ENCODE results near the gene PRKCH.

Gene PRKCH

GRCh38 chr14:61558271-61558670 is 236.9 kb downstream of the PRKCH start:
- Mint-ChIP-seq H3K9me3 (peaks cover 0 to 8% of the 10 kb centered on the region in 2 donors), H3K27ac (no peak overlapping the region), H3K27me3 (no peaks in the 10 kb centered on the region), H3K4me1 (peaks cover 76% of the 10 kb centered on the region), H3K4me3 (no peak overlapping the region)
- DNase-seq = no peak
- ATAC-seq = no peak

GRCh38 chr14:61559641-61560201 is 238.3 kb downstream of the PRKCH start:
- ATAC-seq (no peak), DNase-seq (no peak)
- peaks cover 78% of the 10 kb centered on the region for H3K4me1 Mint-ChIP-seq
- H3K27me3 Mint-ChIP-seq = no peaks in the 10 kb centered on the region
- H3K27ac Mint-ChIP-seq = no peak overlapping the region
- H3K4me3 Mint-ChIP-seq = no peak overlapping the region
- peaks cover 0 to 8% of the 10 kb centered on the region in 2 donors for H3K9me3 Mint-ChIP-seq

GRCh38 chr14:61560323-61560722 is 238.9 kb downstream of the PRKCH start:
- Mint-ChIP-seq H3K9me3 (peaks cover 0 to 8% of the 10 kb centered on the region in 2 donors), H3K27me3 (no peaks in the 10 kb centered on the region), H3K27ac (peak overlapping the region in 1 of 2 donors; percentile 87), H3K4me1 (peaks cover 78% of the 10 kb centered on the region), H3K4me3 (no peak overlapping the region)
- ATAC-seq = no peak
- DNase-seq = no peak

- Mint-ChIP-seq H3K4me1 (peaks cover 79% of the 10 kb centered on the region), H3K27ac (no peak overlapping the region)
These were observed 239.7 kb downstream of the PRKCH start for GRCh38 chr14:61561104-61561503.

GRCh38 chr14:61561657-61562276 is 240.4 kb downstream of the PRKCH start:
- H3K4me3 Mint-ChIP-seq = peak overlapping the region; percentile 7 to 41
- DNase-seq = no peak

More at GRCh38 chr14:61561104-61561503, 239.7 kb downstream of the PRKCH start:
- DNase-seq (no peak), ATAC-seq (no peak)
- peaks cover 2 to 8% of the 10 kb centered on the region in 2 donors for H3K9me3 Mint-ChIP-seq
- no peak overlapping the region for H3K4me3 Mint-ChIP-seq
- H3K27me3 Mint-ChIP-seq = no peaks in the 10 kb centered on the region

GRCh38 chr14:61562321-61563161 is 241.2 kb downstream of the PRKCH start:
- Mint-ChIP-seq H3K4me3 (peak overlapping the region; percentile 14 to 20), H3K4me1 (peaks cover 83% of the 10 kb centered on the region), H3K27me3 (no peaks in the 10 kb centered on the region), H3K9me3 (peaks cover 6 to 8% of the 10 kb centered on the region in 2 donors), H3K27ac (peak overlapping the region; percentile 0 to 93)
- peak in 1 of 2 donors; percentile 55 for DNase-seq
- peak; percentile 91 for ATAC-seq

More at GRCh38 chr14:61561657-61562276, 240.4 kb downstream of the PRKCH start:
- Mint-ChIP-seq H3K4me1 (peaks cover 84% of the 10 kb centered on the region), H3K9me3 (peaks cover 6 to 12% of the 10 kb centered on the region in 2 donors), H3K27me3 (no peaks in the 10 kb centered on the region), H3K27ac (peak overlapping the region; percentile 20 to 54)
- no peak for ATAC-seq

GRCh38 chr14:61563162-61563511 is 241.8 kb downstream of the PRKCH start:
- no peaks in the 10 kb centered on the region for H3K27me3 Mint-ChIP-seq
- H3K27ac Mint-ChIP-seq = peak overlapping the region in 1 of 2 donors; percentile 92
- peaks cover 83% of the 10 kb centered on the region for H3K4me1 Mint-ChIP-seq
- no peak for DNase-seq
- peak overlapping the region; percentile 2 to 7 for H3K4me3 Mint-ChIP-seq
- peak; percentile 5 for ATAC-seq
- H3K9me3 Mint-ChIP-seq = peaks cover 4 to 6% of the 10 kb centered on the region in 2 donors

GRCh38 chr14:61563880-61564617 is 242.7 kb downstream of the PRKCH start:
- no peak for DNase-seq
- no peaks in the 10 kb centered on the region for H3K27me3 Mint-ChIP-seq
- peaks cover 4 to 6% of the 10 kb centered on the region in 2 donors for H3K9me3 Mint-ChIP-seq
- peak overlapping the region in 1 of 2 donors; percentile 63 for H3K4me3 Mint-ChIP-seq
- no peak for ATAC-seq
- peak overlapping the region; percentile 29 to 92 for H3K27ac Mint-ChIP-seq
- peaks cover 86% of the 10 kb centered on the region for H3K4me1 Mint-ChIP-seq

GRCh38 chr14:61564618-61565091 is 243.3 kb downstream of the PRKCH start:
- peak overlapping the region in 1 of 2 donors; percentile 37 for H3K27ac Mint-ChIP-seq
- ATAC-seq = no peak
- H3K4me3 Mint-ChIP-seq = no peak overlapping the region

GRCh38 chr14:61565181-61565580 is 243.8 kb downstream of the PRKCH start:
- H3K9me3 Mint-ChIP-seq = peaks cover 4 to 6% of the 10 kb centered on the region in 2 donors
- ATAC-seq (no peak), DNase-seq (no peak)
- no peak overlapping the region for H3K4me3 Mint-ChIP-seq
- H3K27ac Mint-ChIP-seq = peak overlapping the region in 1 of 2 donors; percentile 46
- H3K4me1 Mint-ChIP-seq = peaks cover 97% of the 10 kb centered on the region
- no peaks in the 10 kb centered on the region for H3K27me3 Mint-ChIP-seq

More at GRCh38 chr14:61564618-61565091, 243.3 kb downstream of the PRKCH start:
- peaks cover 92% of the 10 kb centered on the region for H3K4me1 Mint-ChIP-seq
- H3K27me3 Mint-ChIP-seq = no peaks in the 10 kb centered on the region
- DNase-seq = no peak
- H3K9me3 Mint-ChIP-seq = peaks cover 4 to 6% of the 10 kb centered on the region in 2 donors

- peaks cover 4 to 6% of the 10 kb centered on the region in 2 donors for H3K9me3 Mint-ChIP-seq
- ATAC-seq (no peak), DNase-seq (no peak)
- H3K4me1 Mint-ChIP-seq = peaks cover 99% of the 10 kb centered on the region
- H3K4me3 Mint-ChIP-seq = no peak overlapping the region
- H3K27me3 Mint-ChIP-seq = no peaks in the 10 kb centered on the region
- H3K27ac Mint-ChIP-seq = peak overlapping the region in 1 of 2 donors; percentile 63
These were observed 244.6 kb downstream of the PRKCH start for GRCh38 chr14:61565836-61566536.

GRCh38 chr14:61566537-61567225 is 245.3 kb downstream of the PRKCH start:
- Mint-ChIP-seq H3K27ac (peak overlapping the region in 1 of 2 donors; percentile 89), H3K4me3 (peak overlapping the region in 1 of 2 donors; percentile 2), H3K4me1 (peaks cover 99% of the 10 kb centered on the region), H3K9me3 (peaks cover 4 to 6% of the 10 kb centered on the region in 2 donors), H3K27me3 (no peaks in the 10 kb centered on the region)
- DNase-seq = no peak
- no peak for ATAC-seq

- peaks cover 4 to 6% of the 10 kb centered on the region in 2 donors for H3K9me3 Mint-ChIP-seq
- H3K27me3 Mint-ChIP-seq = no peaks in the 10 kb centered on the region
- H3K4me1 Mint-ChIP-seq = peaks cover 99% of the 10 kb centered on the region
- peak overlapping the region; percentile 77 to 89 for H3K4me3 Mint-ChIP-seq
- ATAC-seq (no peak), DNase-seq (no peak)
- peak overlapping the region; percentile 92 to 96 for H3K27ac Mint-ChIP-seq
These were observed 246.6 kb downstream of the PRKCH start for GRCh38 chr14:61567838-61568571.
